Endothelial cell of umbilical vein (primary cell): ENCODE measurements around the gene PLEKHM2. TPM values are rescaled to one million over a fixed set of nuclear protein-coding genes. Genes with fewer than 3 reads are reported as not detected.

Experiments
- BruUV-seq: library from RNA; stranded (reverse); fragments of 400-500 nt; replicated peaks from 2 replicates; lab custom pipeline; 2021; lab: Mats Ljungman, UMichigan
- CTCF ChIA-PET: fragments of 300-600, 350-600 bp; sonication (Branson Sonifier 250); formaldehyde crosslinking; loops from one replicate; lab custom pipeline; 2021; ENCODE audit warnings: antibody characterized with exemption, inconsistent platforms; lab: Charles Lee
- POLR2A ChIA-PET: fragments of 300-600, 350-600 bp; sonication (Branson Sonifier 250); formaldehyde crosslinking; loops from one replicate; lab custom pipeline; 2021; ENCODE audit warnings: antibody characterized with exemption, inconsistent platforms; lab: Charles Lee
- DNase-seq: peaks from one replicate; pipeline ENCODE4 v3.0.0-alpha.2; 2011; ENCODE audit warnings: low read depth, low spot score
- FAIRE-seq: peaks from 2 replicates; lab custom pipeline; 2011; peaks lifted over from hg19 to GRCh38; lab: Jason Lieb, UNC
- H2AFZ ChIP-seq: 2 replicates; pipeline ENCODE4 v1.6.0; 2012; ENCODE audit warnings: low read depth, low read length, control low read depth, inconsistent platforms
- H3K27ac ChIP-seq: 2 replicates; pipeline ENCODE4 v1.5.1; 2011; ENCODE audit warnings: low read depth, mild to moderate bottlenecking, control low read depth, low read length, moderate library complexity; ENCODE audit not compliant: insufficient read depth
- H3K27me3 ChIP-seq, 2 experiments: 2 replicates each; pipeline versions ENCODE4 v1.6.0 to v1.6.1; 2011; ENCODE audit warnings: low read length in 2 of 2, mixed read lengths in 1 of 2; ENCODE audit not compliant: control insufficient read depth in 2 of 2, insufficient read depth in 2 of 2
- H3K36me3 ChIP-seq, 2 experiments: 2 replicates in 1 of 2; 3 replicates in 1 of 2; pipeline ENCODE4 v1.5.1; 2011; ENCODE audit warnings: low read length in 2 of 2, mild to moderate bottlenecking in 1 of 2, moderate library complexity in 1 of 2; ENCODE audit not compliant: control insufficient read depth in 2 of 2, insufficient read depth in 2 of 2; ENCODE audit errors: extremely low read depth in 1 of 2
- H3K4me1 ChIP-seq: 3 replicates; pipeline ENCODE4 v1.5.1; 2011; ENCODE audit warnings: mild to moderate bottlenecking, low read length; ENCODE audit not compliant: control insufficient read depth, insufficient read depth; ENCODE audit errors: extremely low read depth
- H3K4me2 ChIP-seq: 2 replicates; pipeline ENCODE4 v1.6.1; 2011; ENCODE audit warnings: low read length, control low read depth, mixed read lengths; ENCODE audit not compliant: insufficient read depth
- H3K4me3 ChIP-seq, 3 experiments: fragments of 200-600 bp in 1 of 3; sonication (generic), shearing (Covaris generic) in 1 of 3; replicated peaks in 1 of 3; 2 replicates each; pipeline ENCODE4 v1.5.1; 2011 to 2016; ENCODE audit warnings: control low read depth in 3 of 3, low read length in 3 of 3, mild to moderate bottlenecking in 2 of 3, inconsistent platforms in 1 of 3, low read depth in 1 of 3, moderate library complexity in 1 of 3; ENCODE audit not compliant: insufficient read depth in 1 of 3
- H3K79me2 ChIP-seq: 2 replicates; pipeline ENCODE4 v1.6.0; 2012; ENCODE audit warnings: low read length, inconsistent platforms; ENCODE audit not compliant: control insufficient read depth, insufficient read depth
- H3K9ac ChIP-seq: replicated peaks from 2 replicates; pipeline ENCODE3; 2011; ENCODE audit warnings: low read length, control low read depth; ENCODE audit not compliant: insufficient read depth; ENCODE audit errors: extremely low read depth
- H3K9me1 ChIP-seq: replicated peaks from 3 replicates; pipeline ENCODE4 v1.6.0; 2011; ENCODE audit warnings: mild to moderate bottlenecking, low read length; ENCODE audit not compliant: control insufficient read depth, insufficient read depth; ENCODE audit errors: extremely low read depth
- H3K9me3 ChIP-seq: replicated peaks from 2 replicates; pipeline ENCODE4 v1.5.1; 2012; ENCODE audit warnings: low read length, inconsistent platforms; ENCODE audit not compliant: control insufficient read depth, insufficient read depth
- H4K20me1 ChIP-seq: replicated peaks from 2 replicates; pipeline ENCODE3; 2011; ENCODE audit warnings: mild to moderate bottlenecking, low read length; ENCODE audit not compliant: control insufficient read depth, insufficient read depth; ENCODE audit errors: extremely low read depth
- EZH2 ChIP-seq: IDR thresholded peaks from 2 replicates; pipeline ENCODE4 v1.6.1; 2012; ENCODE audit warnings: borderline replicate concordance, low read depth, mild to moderate bottlenecking, moderate library complexity, low read length, inconsistent platforms; ENCODE audit not compliant: severe bottlenecking
- FOS ChIP-seq: IDR thresholded peaks from 2 replicates; pipeline ENCODE4 v1.6.1; 2011; ENCODE audit warnings: mild to moderate bottlenecking, low read length, moderate library complexity, borderline replicate concordance; ENCODE audit not compliant: insufficient read depth
- GATA2 ChIP-seq: IDR thresholded peaks from 2 replicates; pipeline ENCODE4 v1.7.0; 2011; ENCODE audit warnings: low read depth, mild to moderate bottlenecking, moderate library complexity, mixed read lengths, low read length; ENCODE audit not compliant: insufficient read length, insufficient read depth
- JUN ChIP-seq: IDR thresholded peaks from 2 replicates; pipeline ENCODE4 v1.6.1; 2011; ENCODE audit warnings: borderline replicate concordance, low read depth; ENCODE audit not compliant: insufficient read length, insufficient read depth
- MYC ChIP-seq: IDR thresholded peaks from one replicate; pipeline ENCODE4 v1.6.1; 2011; ENCODE audit warnings: mild to moderate bottlenecking, low read depth, low read length
- POLR2A ChIP-seq: IDR thresholded peaks from 2 replicates; pipeline ENCODE4 v1.6.1; 2012; ENCODE audit warnings: low read depth, mild to moderate bottlenecking, control low read depth, low read length
- POLR2AphosphoS5 ChIP-seq: IDR thresholded peaks from 2 replicates; pipeline ENCODE4 v1.6.1; 2012; ENCODE audit warnings: low read depth, mild to moderate bottlenecking, control low read depth, low read length, moderate library complexity; ENCODE audit not compliant: insufficient read depth
- dilution Hi-C: fragments of 300-500 bp; cut with MboI; formaldehyde crosslinking; loops from one replicate; pipeline ENCODE4 v1.15.0; 2019; ENCODE audit warnings: low sequenced_read_pairs; ENCODE audit not compliant: extremely low pct_ligation_motif_present
- intact Hi-C: fragments of 100-400 bp; cut with micrococcal nuclease; formaldehyde crosslinking; loops from one replicate; pipeline ENCODE4 v1.10.0; 2022
- polyA plus RNA-seq, 4 experiments: library from polyadenylated mRNA; depleted of rRNA in 3 of 4; stranded (reverse) in 3 of 4; unstranded in 1 of 4; fragments of >200 nt; gene quantifications; 2 replicates each; pipeline versions ENCODE4 v1.2.1 to v1.2.3, GENCODE V29; 2011 to 2012; ENCODE audit warnings: missing spikeins in 1 of 4
- total RNA-seq: library from RNA; stranded (reverse); gene quantifications from 2 replicates; pipeline ENCODE4 v1.2.3, GENCODE V29; 2021
- TF ChIP-seq, protein P1 (sequence below): IDR thresholded peaks from 2 replicates; pipeline ENCODE4 v1.6.1; 2011; ENCODE audit not compliant: insufficient read depth, insufficient read length
- TF ChIP-seq, protein P2 (sequence below), 2 donors: IDR thresholded peaks; 1 replicate in 1 of 2; 2 replicates in 1 of 2; pipeline ENCODE4 v1.5.1; 2011; ENCODE audit warnings: low read length in 2 of 2, mild to moderate bottlenecking in 2 of 2, moderate library complexity in 2 of 2, control low read depth in 1 of 2, inconsistent platforms in 1 of 2, low read depth in 1 of 2; ENCODE audit not compliant: insufficient read depth in 1 of 2; ENCODE audit errors: extremely low read depth in 1 of 2

Gene PLEKHM2
- total and polyA plus RNA-seq, 2 donors (not counting 3 experiments of a cell fraction or from before 2014, with no cell fraction given), result 60.6 to 67.5 TPM

DNA sequence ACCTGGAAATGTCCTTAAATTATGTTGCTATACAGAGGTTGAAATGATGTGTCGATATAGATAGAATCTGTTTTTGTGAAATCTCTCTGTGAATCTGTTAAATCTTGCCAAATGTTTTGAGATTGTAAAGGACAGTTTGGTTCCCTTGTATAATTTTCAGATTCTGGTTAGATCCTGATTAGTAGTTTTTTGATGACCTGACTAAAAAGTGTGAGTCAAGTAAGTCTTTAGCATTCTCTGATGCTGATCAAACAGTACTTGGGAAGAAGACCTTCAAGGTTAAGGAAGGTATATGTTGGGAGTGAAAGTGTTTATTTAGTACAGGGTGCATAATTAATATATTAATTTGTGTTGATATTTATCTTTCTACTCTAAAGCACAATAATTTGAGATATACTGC is 34.2 kb upstream of the PLEKHM2 start:
- POLR2A ChIA-PET, result interaction anchor here (0.6 kb wide), 2 partner anchors 12 to 1957 kb away, joined by 3 to 4 read pairs; no protein-coding TSS in a partner anchor
- no peak overlapping the region for H3K4me3 ChIP-seq
- FAIRE-seq (no peak), DNase-seq (no peak)
- intact Hi-C loops, result no loop called here
- no peaks in the 10 kb centered on the region for H3K4me1 ChIP-seq
- no peaks in the 10 kb centered on the region for H3K9me1 ChIP-seq
- no TSS peak for BruUV-seq
- dilution Hi-C loops, result no loop called here
- CTCF ChIA-PET, result no interaction called here
- no peaks in the 10 kb centered on the region for H3K79me2 ChIP-seq
- TF ChIP-seq EZH2, result no peak
- TF ChIP-seq, protein P1, sequence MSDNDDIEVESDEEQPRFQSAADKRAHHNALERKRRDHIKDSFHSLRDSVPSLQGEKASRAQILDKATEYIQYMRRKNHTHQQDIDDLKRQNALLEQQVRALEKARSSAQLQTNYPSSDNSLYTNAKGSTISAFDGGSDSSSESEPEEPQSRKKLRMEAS, result no peak
- no peak for TF ChIP-seq POLR2AphosphoS5
- no peak for TF ChIP-seq JUN
- TF ChIP-seq, protein P2, sequence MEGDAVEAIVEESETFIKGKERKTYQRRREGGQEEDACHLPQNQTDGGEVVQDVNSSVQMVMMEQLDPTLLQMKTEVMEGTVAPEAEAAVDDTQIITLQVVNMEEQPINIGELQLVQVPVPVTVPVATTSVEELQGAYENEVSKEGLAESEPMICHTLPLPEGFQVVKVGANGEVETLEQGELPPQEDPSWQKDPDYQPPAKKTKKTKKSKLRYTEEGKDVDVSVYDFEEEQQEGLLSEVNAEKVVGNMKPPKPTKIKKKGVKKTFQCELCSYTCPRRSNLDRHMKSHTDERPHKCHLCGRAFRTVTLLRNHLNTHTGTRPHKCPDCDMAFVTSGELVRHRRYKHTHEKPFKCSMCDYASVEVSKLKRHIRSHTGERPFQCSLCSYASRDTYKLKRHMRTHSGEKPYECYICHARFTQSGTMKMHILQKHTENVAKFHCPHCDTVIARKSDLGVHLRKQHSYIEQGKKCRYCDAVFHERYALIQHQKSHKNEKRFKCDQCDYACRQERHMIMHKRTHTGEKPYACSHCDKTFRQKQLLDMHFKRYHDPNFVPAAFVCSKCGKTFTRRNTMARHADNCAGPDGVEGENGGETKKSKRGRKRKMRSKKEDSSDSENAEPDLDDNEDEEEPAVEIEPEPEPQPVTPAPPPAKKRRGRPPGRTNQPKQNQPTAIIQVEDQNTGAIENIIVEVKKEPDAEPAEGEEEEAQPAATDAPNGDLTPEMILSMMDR (IDR thresholded peaks at IDR 0.05; ENCODE audit: extremely low read depth in 1 of 2, insufficient read depth in 1 of 2, low read depth in 1 of 2, low read length in 2 of 2), result no peak
- TF ChIP-seq FOS, result no peak
- no peak for TF ChIP-seq GATA2
- TF ChIP-seq MYC, result no peak
- TF ChIP-seq POLR2A, result no peak
- H3K9ac ChIP-seq, result no peak overlapping the region
- no peaks in the 10 kb centered on the region for H3K27me3 ChIP-seq
- no peak overlapping the region for H3K27ac ChIP-seq
- H2AFZ ChIP-seq, result no peak overlapping the region
- H3K36me3 ChIP-seq, result peaks cover 6 to 10% of the 10 kb centered on the region in 2 experiments
- H4K20me1 ChIP-seq, result no peaks in the 10 kb centered on the region
- H3K4me2 ChIP-seq, result no peak overlapping the region
- H3K9me3 ChIP-seq, result no peaks in the 10 kb centered on the region
